Measurements from ENCODE around the gene MAN1C1. TPM values are rescaled to one million over a fixed set of nuclear protein-coding genes. Genes with fewer than 3 reads are reported as not detected.
"Not testable (repeated sequence)": the region's sequence is repeated elsewhere in the genome, so short reads cannot be mapped to it uniquely, and the experiment has no call there.

MAN1C1 gene
- total RNA-seq, 6 experiments from 2014 or later: 10.7 to 38.8 (median 21.0) TPM

DNA sequence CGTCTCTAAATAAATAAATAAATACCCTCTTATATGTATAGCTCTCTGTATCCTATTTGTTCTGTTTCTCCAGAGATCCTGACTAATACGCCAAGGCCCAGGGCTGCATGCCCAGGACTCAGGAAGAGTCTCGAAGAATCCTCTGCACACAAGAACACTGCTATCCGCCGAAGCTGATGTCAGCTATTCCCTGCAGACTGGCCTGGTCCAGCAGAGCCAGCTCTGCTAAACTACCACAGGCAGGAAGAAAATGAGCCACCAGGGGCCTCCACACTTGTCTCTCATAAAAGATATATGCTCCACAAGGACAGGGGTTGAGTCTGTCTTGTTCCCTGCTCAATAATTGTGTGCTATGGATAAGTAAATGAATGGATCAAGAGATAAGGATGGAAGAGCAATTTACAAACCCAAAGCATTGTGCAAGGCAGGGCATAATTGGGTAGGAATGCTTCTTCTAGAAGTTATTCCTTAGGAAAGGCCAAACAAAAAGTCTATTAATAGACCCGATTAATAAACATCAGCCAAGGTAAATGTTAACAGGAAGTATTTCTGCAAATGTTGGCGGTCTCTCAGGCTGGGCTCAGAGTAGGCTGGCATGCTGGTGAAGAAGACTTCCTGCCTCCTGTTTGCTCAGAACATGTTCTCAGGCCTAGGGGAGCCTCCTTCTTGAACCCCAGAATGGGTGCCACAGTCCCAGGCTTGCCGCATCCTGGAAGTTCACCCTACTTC, 26.3 kb upstream of the MAN1C1 start:
- no peak for DNase-seq
- 67% methylated on average over 7 of the region's 8 CpGs for WGBS (ENCODE audit: insufficient coverage, low coverage, low lambda C conversion rate, missing lambda C conversion rate)
- no peaks in the 10 kb centered on the region for H3K36me3 ChIP-seq
- intact Hi-C loops (cut with DNase I): no loop called here
- ATAC-seq: peak; percentile 45 to 68 (median 58)
- H3K9me3 ChIP-seq: no peaks in the 10 kb centered on the region
- no peak overlapping the region for H3K27ac ChIP-seq
- H3K27me3 ChIP-seq: no peaks in the 10 kb centered on the region
- no peaks in the 10 kb centered on the region for H3K4me1 ChIP-seq
- TF ChIP-seq, protein P1, sequence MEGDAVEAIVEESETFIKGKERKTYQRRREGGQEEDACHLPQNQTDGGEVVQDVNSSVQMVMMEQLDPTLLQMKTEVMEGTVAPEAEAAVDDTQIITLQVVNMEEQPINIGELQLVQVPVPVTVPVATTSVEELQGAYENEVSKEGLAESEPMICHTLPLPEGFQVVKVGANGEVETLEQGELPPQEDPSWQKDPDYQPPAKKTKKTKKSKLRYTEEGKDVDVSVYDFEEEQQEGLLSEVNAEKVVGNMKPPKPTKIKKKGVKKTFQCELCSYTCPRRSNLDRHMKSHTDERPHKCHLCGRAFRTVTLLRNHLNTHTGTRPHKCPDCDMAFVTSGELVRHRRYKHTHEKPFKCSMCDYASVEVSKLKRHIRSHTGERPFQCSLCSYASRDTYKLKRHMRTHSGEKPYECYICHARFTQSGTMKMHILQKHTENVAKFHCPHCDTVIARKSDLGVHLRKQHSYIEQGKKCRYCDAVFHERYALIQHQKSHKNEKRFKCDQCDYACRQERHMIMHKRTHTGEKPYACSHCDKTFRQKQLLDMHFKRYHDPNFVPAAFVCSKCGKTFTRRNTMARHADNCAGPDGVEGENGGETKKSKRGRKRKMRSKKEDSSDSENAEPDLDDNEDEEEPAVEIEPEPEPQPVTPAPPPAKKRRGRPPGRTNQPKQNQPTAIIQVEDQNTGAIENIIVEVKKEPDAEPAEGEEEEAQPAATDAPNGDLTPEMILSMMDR (IDR thresholded peaks at IDR 0.05): peak in 1 of 4 donors; percentile 17
- TF ChIP-seq POLR2A (IDR thresholded peaks at IDR 0.05): no peak
- no peak overlapping the region for H3K4me3 ChIP-seq

DNA sequence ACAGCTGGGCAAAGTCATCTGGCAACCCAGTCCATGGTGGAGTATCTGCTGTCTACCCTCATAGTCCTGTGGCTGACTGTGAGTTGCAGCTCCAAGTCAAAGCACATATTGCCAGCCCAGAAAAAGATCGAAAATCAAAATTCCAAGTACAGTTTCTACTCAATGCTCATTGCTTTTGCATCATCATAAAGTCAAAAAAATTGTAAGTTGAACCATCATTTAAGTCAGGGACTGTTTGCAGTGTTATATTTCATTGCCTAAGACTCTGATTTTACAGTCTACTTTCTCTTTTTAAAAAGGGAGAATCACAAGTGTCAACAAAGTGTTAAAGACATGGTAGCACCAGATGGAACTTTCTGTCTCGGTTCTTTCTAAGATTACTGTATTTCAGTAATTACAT, 22.7 kb upstream of the MAN1C1 start:
- H3K4me1 ChIP-seq: no peaks in the 10 kb centered on the region
- H3K36me3 ChIP-seq: no peaks in the 10 kb centered on the region
- WGBS (ENCODE audit: insufficient coverage, low coverage, low lambda C conversion rate, missing lambda C conversion rate): 82% methylated on average over 2 of the region's 2 CpGs
- intact Hi-C loops (cut with DNase I): no loop called here
- ATAC-seq (no peak), DNase-seq (no peak)
- no peak overlapping the region for H3K4me3 ChIP-seq
- TF ChIP-seq, protein P1 (IDR thresholded peaks at IDR 0.05): no peak
- no peak for TF ChIP-seq POLR2A (IDR thresholded peaks at IDR 0.05)
- no peaks in the 10 kb centered on the region for H3K27me3 ChIP-seq
- no peak overlapping the region for H3K27ac ChIP-seq
- H3K9me3 ChIP-seq: no peaks in the 10 kb centered on the region

DNA sequence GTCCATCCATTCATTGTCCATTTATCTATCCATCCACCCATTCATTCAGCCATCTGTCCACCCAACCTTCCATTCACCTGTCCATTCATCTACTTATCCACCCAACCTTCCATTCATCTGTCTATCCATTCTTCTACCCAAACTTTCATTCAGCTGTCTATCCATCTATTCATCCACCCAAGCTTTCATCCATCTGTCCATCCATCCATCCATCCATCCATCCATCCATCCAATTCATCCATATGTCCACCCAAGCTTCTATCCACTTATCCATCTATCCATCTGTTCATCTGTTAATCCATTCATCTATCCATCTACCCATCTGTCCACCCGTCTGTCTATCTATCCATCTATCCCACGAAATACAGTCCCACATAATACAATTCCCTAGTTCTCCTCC, 21.6 kb upstream of the MAN1C1 start:
- no peak for TF ChIP-seq POLR2A (IDR thresholded peaks at IDR 0.05)
- TF ChIP-seq, protein P1 (IDR thresholded peaks at IDR 0.05): no peak
- Histone ChIP-seq H3K4me3 (no peak overlapping the region), H3K36me3 (no peaks in the 10 kb centered on the region), H3K9me3 (no peaks in the 10 kb centered on the region), H3K27me3 (no peaks in the 10 kb centered on the region), H3K27ac (no peak overlapping the region), H3K4me1 (no peaks in the 10 kb centered on the region)
- intact Hi-C loops (cut with DNase I): no loop called here
- 61% methylated on average over 2 of the region's 2 CpGs for WGBS (ENCODE audit: insufficient coverage, low coverage, low lambda C conversion rate, missing lambda C conversion rate)
- no peak for DNase-seq
- ATAC-seq: no peak

DNA sequence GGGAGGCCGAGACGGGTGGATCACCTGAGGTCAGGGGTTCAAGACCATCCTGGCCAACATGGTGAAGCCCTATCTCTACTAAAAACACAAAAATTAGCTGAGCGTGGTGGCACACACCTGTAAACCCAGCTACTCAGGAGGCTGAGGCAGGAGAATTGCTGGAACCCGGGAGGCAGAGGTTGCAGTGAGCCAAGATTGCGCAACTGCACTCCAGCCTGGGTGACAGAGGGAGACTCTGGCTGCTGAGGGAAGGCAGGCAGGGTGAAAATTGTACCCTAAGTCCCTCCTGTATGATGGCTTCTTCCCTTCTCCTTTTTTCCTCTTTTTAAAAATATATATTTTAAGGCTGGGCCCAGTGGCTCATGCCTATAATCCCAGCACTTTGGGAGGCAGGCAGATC, 19.9 kb upstream of the MAN1C1 start:
- DNase-seq; H3K4me3 ChIP-seq; H3K27me3 ChIP-seq; H3K36me3 ChIP-seq; H3K4me1 ChIP-seq; ATAC-seq; H3K27ac ChIP-seq; intact Hi-C loops (cut with DNase I); H3K9me3 ChIP-seq: not testable (repeated sequence)
- WGBS (ENCODE audit: insufficient coverage, low coverage, low lambda C conversion rate, missing lambda C conversion rate): 89% methylated on average over 5 of the region's 5 CpGs

DNA sequence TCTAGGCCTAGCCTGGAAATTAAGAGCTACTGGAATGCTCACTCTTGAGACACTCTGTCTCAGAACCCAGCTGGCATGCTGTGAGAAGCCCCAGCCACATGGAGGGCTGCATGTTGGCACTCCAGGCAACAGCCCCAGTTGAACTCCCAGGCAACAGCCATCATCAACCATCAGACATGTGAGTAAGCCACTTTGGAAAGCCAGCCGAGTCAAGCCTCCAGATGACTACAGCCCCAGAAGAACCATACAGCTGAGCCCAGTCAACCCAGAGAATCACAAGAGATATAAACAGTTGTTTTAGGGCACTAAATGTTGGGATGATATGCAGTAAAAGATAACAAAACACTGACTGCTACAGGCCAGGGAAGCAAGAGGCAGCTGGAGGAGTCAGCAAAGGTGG, 17.7 kb upstream of the MAN1C1 start:
- Histone ChIP-seq H3K4me1 (peaks cover 0 to 9% (median 0%) of the 10 kb centered on the region in 4 donors), H3K4me3 (no peak overlapping the region), H3K27me3 (no peaks in the 10 kb centered on the region), H3K27ac (no peak overlapping the region), H3K9me3 (no peaks in the 10 kb centered on the region), H3K36me3 (no peaks in the 10 kb centered on the region)
- intact Hi-C loops (cut with DNase I): no loop called here
- 100% methylated on average over 1 of the region's 1 CpG for WGBS (ENCODE audit: insufficient coverage, low coverage, low lambda C conversion rate, missing lambda C conversion rate)
- TF ChIP-seq, protein P1 (IDR thresholded peaks at IDR 0.05): no peak
- no peak for TF ChIP-seq POLR2A (IDR thresholded peaks at IDR 0.05)
- DNase-seq (no peak), ATAC-seq (no peak)
